ENCODE results near the gene CLGN.

DNA sequence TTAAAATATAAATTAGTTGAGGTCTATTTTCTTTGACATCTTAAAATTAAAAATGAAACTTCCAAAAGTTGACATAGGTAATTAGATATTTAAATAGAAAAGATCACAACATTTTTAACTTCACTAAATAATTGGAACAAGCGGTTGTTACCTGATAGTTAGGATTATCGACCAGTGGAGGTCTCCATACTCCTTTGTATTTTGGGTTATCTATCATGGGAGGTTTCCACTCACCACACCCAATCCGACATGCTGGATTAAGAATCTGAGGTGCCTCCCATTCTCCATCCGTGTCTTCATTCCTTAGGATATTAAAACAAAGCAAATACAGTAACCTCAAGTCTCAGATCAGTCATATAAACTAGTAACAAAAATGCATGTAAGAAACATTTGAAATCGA, 31.8 kb downstream of the CLGN start:
- TF ChIP-seq, protein P1, sequence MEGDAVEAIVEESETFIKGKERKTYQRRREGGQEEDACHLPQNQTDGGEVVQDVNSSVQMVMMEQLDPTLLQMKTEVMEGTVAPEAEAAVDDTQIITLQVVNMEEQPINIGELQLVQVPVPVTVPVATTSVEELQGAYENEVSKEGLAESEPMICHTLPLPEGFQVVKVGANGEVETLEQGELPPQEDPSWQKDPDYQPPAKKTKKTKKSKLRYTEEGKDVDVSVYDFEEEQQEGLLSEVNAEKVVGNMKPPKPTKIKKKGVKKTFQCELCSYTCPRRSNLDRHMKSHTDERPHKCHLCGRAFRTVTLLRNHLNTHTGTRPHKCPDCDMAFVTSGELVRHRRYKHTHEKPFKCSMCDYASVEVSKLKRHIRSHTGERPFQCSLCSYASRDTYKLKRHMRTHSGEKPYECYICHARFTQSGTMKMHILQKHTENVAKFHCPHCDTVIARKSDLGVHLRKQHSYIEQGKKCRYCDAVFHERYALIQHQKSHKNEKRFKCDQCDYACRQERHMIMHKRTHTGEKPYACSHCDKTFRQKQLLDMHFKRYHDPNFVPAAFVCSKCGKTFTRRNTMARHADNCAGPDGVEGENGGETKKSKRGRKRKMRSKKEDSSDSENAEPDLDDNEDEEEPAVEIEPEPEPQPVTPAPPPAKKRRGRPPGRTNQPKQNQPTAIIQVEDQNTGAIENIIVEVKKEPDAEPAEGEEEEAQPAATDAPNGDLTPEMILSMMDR (IDR thresholded peaks at IDR 0.05; ENCODE audit: insufficient read depth, low read length): no peak
- TF ChIP-seq GABPA (IDR thresholded peaks at IDR 0.05; ENCODE audit: low read depth): no peak
